Sigmoid colon (tissue), 4 donors: Measurements from ENCODE around the gene KIF15.

ENCODE experiments used
- EP300 ChIP-seq, 4 donors: sonication (generic); formaldehyde crosslinking; IDR thresholded peaks; one replicate each; pipeline ENCODE4 v1.6.1; 2017; ENCODE audit warnings: antibody characterized with exemption in 4 of 4
- POLR2A ChIP-seq, 2 donors: fragments of 450-650 bp; IDR thresholded peaks; one replicate each; pipeline ENCODE4 v1.6.1; 2016; ENCODE audit warnings: antibody characterized with exemption in 2 of 2, mild to moderate bottlenecking in 2 of 2, moderate library complexity in 2 of 2
- POLR2AphosphoS5 ChIP-seq, 4 donors: sonication (generic); formaldehyde crosslinking; IDR thresholded peaks; one replicate each; pipeline ENCODE4 v1.6.1; 2017; ENCODE audit warnings: antibody characterized with exemption in 4 of 4
- TF ChIP-seq, protein P1 (sequence below), 4 experiments: fragments of 450-650 bp in 3 of 4; fragments of 200-600 bp in 1 of 4; IDR thresholded peaks; one replicate each; pipeline ENCODE4 v1.5.1; 2016 to 2019; ENCODE audit warnings: antibody characterized with exemption in 4 of 4, mild to moderate bottlenecking in 3 of 4, moderate library complexity in 2 of 4

DNA sequence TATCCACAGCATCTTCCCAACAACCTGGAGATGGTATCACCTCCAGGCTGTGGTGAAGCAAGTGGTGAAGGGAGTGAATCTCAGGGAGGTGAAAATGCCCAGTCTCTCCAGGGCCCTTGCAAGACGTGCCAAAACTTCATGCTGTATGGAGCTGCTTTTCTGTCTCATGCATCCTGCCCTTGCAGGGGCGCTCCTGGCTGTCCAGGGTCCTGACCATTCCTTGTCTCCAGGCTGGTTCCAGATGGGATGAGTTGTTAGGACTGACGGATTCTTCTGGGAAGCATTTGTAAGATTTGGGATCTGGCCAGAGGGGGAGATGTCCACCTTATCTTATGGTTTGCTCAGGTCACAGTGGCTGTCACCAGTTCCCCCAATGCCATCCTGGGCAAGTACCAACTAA lies 128.7 kb downstream of the KIF15 start:
- TF ChIP-seq POLR2AphosphoS5 (IDR thresholded peaks at IDR 0.05) (no peak), POLR2A (IDR thresholded peaks at IDR 0.05) (no peak), EP300 (IDR thresholded peaks at IDR 0.05) (no peak)
- TF ChIP-seq, protein P1, sequence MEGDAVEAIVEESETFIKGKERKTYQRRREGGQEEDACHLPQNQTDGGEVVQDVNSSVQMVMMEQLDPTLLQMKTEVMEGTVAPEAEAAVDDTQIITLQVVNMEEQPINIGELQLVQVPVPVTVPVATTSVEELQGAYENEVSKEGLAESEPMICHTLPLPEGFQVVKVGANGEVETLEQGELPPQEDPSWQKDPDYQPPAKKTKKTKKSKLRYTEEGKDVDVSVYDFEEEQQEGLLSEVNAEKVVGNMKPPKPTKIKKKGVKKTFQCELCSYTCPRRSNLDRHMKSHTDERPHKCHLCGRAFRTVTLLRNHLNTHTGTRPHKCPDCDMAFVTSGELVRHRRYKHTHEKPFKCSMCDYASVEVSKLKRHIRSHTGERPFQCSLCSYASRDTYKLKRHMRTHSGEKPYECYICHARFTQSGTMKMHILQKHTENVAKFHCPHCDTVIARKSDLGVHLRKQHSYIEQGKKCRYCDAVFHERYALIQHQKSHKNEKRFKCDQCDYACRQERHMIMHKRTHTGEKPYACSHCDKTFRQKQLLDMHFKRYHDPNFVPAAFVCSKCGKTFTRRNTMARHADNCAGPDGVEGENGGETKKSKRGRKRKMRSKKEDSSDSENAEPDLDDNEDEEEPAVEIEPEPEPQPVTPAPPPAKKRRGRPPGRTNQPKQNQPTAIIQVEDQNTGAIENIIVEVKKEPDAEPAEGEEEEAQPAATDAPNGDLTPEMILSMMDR (IDR thresholded peaks at IDR 0.05), result no peak
